Mucosa of rectum (tissue), 2 donors: Measurements from ENCODE around the gene SNRNP25.

ENCODE experiments used
- H3K27ac ChIP-seq, 2 donors: one replicate each; pipeline ENCODE4 v1.7.0; 2013; ENCODE audit warnings: inconsistent platforms in 2 of 2, low read depth in 2 of 2, low read length in 2 of 2
- H3K27me3 ChIP-seq, 2 donors: one replicate each; pipeline ENCODE4 v1.7.0; 2013; ENCODE audit warnings: low read length in 2 of 2; ENCODE audit not compliant: control insufficient read depth in 2 of 2, insufficient read depth in 2 of 2
- H3K36me3 ChIP-seq, 2 donors: one replicate each; pipeline ENCODE4 v1.7.0; 2013; ENCODE audit warnings: low read length in 2 of 2; ENCODE audit not compliant: control insufficient read depth in 2 of 2, insufficient read depth in 2 of 2
- H3K4me1 ChIP-seq, 2 donors: one replicate each; pipeline ENCODE4 v1.7.0; 2013; ENCODE audit warnings: low read length in 2 of 2, mild to moderate bottlenecking in 1 of 2; ENCODE audit not compliant: control insufficient read depth in 2 of 2, insufficient read depth in 2 of 2
- H3K4me3 ChIP-seq, 2 donors: one replicate each; pipeline ENCODE4 v1.7.0; 2013; ENCODE audit warnings: low read length in 2 of 2
- H3K9ac ChIP-seq, 2 donors: one replicate each; pipeline ENCODE4 v1.7.0; 2013; ENCODE audit warnings: low read length in 2 of 2, low read depth in 1 of 2, mild to moderate bottlenecking in 1 of 2
- H3K9me3 ChIP-seq, 2 donors: one replicate each; pipeline ENCODE4 v1.7.0; 2013; ENCODE audit warnings: low read length in 2 of 2; ENCODE audit not compliant: control insufficient read depth in 2 of 2
- donor health status: healthy.
- donor health status: Normal muscosa, but diverticular disease.

SNRNP25 gene

GRCh38 chr16:71540-72401 is 18.1 kb downstream of the SNRNP25 start:
- H3K36me3 ChIP-seq: no peaks in the 10 kb centered on the region
- H3K27me3 ChIP-seq: peaks cover 0 to 4% of the 10 kb centered on the region in 2 donors
- H3K9me3 ChIP-seq: no peaks in the 10 kb centered on the region
- peak overlapping the region; percentile 52 to 83 for H3K9ac ChIP-seq
- H3K4me1 ChIP-seq: peaks cover 25 to 51% of the 10 kb centered on the region in 2 donors
- H3K27ac ChIP-seq: peak overlapping the region; percentile 70 to 73
- H3K4me3 ChIP-seq: peak overlapping the region; percentile 69 to 78

GRCh38 chr16:72561-73548 is 19.2 kb downstream of the SNRNP25 start, which contains the start of gene RHBDF1:
Gene RHBDF1 (minus strand): TSS chr16:72631. CDS start chr16:65015, 7,616 bp downstream.
- Histone ChIP-seq H3K36me3 (no peaks in the 10 kb centered on the region), H3K27me3 (peaks cover 0 to 4% of the 10 kb centered on the region in 2 donors), H3K4me3 (peak within 1 kb of the TSS; percentile 69 to 78), H3K9ac (peak within 1 kb of the TSS; percentile 68 to 83), H3K27ac (peak within 1 kb of the TSS; percentile 70 to 75), H3K4me1 (peaks cover 31 to 62% of the 10 kb centered on the region in 2 donors), H3K9me3 (no peaks in the 10 kb centered on the region)

DNA sequence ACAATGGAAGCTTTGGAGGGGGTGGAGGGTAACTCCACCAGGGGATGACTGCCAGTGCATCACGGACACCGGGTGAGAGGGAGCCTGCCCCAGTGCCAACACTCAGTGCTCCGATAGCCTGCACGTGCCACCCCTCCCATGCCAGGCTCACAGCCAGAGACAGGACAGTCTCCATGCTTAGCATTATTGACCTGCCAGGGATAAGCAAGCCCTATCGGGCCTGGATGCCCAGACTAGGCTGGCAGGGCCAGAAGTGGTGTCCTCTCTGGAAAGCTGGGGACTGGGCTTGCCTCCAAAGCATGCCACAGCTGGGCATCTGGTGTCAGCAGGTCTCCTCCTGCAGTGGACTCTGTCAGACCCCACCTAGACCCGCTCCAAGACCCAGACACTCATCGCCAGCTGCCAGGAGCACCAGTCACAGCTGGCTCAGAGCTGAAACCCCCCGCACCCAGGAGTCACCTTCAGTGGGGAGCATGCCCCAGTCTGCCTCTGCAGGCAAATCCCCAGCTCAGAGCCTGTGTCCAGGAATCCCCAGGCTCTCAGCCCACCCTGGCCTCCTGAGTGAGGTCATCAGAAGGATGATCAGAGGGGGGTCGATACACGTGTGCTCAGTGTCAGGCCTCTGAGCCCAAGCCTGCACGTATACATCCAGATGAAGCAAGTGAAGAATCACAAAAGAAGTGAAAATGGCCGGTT is 20.6 kb downstream of the SNRNP25 start:
- Histone ChIP-seq H3K4me1 (peaks cover 39 to 69% of the 10 kb centered on the region in 2 donors), H3K27ac (peak overlapping the region; percentile 2 to 16), H3K9me3 (no peaks in the 10 kb centered on the region), H3K4me3 (no peak overlapping the region), H3K27me3 (peaks cover 0 to 4% of the 10 kb centered on the region in 2 donors), H3K36me3 (no peaks in the 10 kb centered on the region), H3K9ac (no peak overlapping the region)

GRCh38 chr16:74747-75334 is 21.2 kb downstream of the SNRNP25 start:
- Histone ChIP-seq H3K27ac (peak overlapping the region; percentile 73 to 84), H3K27me3 (peaks cover 0 to 4% of the 10 kb centered on the region in 2 donors), H3K36me3 (peaks cover under 1 to 4% of the 10 kb centered on the region in 2 donors), H3K9me3 (no peaks in the 10 kb centered on the region), H3K4me3 (peak overlapping the region in 1 of 2 donors; percentile 7), H3K4me1 (peaks cover 39 to 69% of the 10 kb centered on the region in 2 donors), H3K9ac (no peak overlapping the region)

DNA sequence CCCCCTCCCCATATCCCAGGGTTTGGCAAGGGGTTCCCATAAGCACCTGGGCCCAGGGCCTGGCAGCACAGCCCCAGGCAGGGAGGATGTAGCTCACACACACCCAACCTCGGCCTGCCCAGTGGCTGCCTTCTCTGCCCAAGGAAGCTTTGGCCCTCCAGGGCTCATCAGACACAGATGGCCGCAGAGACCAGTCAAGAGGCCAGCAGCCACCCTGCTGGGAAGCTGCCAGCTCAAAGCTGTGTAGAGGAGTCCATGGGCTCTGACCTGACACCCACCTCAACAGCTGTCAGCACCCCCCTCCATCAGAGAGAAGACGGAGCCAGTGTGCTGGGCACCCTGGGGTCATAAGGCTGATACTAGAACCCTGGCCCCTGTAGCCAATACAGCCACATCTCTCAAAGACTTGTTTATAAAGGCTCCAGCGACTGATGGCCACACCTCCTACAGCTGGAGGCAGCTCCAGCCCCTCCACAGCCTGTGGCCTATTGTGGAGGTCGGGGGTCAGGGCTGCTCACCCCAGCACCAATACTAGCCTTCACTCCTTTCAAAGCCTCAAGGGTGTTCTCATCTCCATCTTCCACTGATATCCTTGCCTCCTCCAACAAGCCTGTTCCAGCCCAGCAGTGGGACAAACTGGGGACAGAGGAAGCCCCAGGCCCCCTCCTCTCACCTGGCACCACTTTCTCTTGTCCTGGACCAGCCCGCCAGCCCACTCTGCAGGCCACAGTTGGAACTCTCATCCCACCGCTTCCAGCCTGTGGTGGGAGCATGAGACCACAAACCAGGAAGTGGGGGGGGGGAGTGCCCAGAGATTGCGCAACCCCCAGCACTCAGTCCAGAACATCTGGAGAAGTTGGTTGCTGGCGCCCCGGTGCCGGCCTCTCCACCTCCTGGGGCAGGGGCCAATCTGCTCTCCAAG is 22.2 kb downstream of the SNRNP25 start:
- peaks cover 0 to 4% of the 10 kb centered on the region in 2 donors for H3K27me3 ChIP-seq
- peak overlapping the region; percentile 73 to 84 for H3K27ac ChIP-seq
- H3K4me1 ChIP-seq: peaks cover 38 to 67% of the 10 kb centered on the region in 2 donors
- H3K9me3 ChIP-seq: no peaks in the 10 kb centered on the region
- peaks cover 3 to 8% of the 10 kb centered on the region in 2 donors for H3K36me3 ChIP-seq
- peak overlapping the region in 1 of 2 donors; percentile 7 for H3K4me3 ChIP-seq
- peak overlapping the region; percentile 32 to 93 for H3K9ac ChIP-seq

DNA sequence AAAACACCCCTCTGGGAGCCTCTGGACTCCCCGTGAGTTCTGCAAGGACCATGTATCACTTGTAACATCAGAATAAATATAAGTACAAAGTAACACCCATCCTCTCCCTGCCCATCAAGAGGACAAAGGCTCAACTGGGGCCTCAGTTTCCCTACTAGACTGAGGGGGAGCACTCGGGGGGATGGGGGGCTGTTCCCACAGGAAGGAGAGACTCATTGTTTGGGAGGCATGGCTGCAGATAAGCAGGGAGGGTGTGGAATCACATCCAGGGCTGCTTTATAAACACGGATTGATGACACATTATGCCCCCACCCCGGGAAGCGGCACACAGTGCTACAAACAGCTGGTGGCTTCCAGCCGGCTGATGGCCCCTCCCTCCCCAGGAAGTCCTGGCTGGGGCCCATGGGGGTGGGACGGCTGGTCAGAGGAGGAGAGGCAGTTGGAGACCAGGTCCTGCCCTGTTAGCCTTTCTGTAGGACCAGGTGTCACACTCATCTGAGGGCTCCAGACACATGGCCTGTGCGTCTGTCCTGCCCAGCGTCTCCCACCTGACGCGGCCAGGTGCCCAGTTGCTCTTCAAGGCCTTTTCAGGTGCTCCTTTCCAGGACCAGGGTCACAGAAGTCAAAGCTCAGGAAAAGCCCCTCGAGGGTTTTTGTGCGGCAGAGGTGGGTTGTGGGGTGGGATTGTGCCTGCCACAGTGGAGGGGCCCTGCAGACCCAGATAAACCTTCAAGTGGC is 23.1 kb downstream of the SNRNP25 start:
- H3K36me3 ChIP-seq: peaks cover 3 to 8% of the 10 kb centered on the region in 2 donors
- H3K4me3 ChIP-seq: peak overlapping the region; percentile 74 to 84
- H3K9ac ChIP-seq: peak overlapping the region; percentile 47 to 93
- H3K27ac ChIP-seq: peak overlapping the region; percentile 73 to 84
- H3K9me3 ChIP-seq: no peaks in the 10 kb centered on the region
- peaks cover 31 to 58% of the 10 kb centered on the region in 2 donors for H3K4me1 ChIP-seq
- peaks cover 0 to 4% of the 10 kb centered on the region in 2 donors for H3K27me3 ChIP-seq

GRCh38 chr16:77273-77806 is 23.7 kb downstream of the SNRNP25 start:
- peak overlapping the region; percentile 72 to 93 for H3K9ac ChIP-seq
- peaks cover 31 to 57% of the 10 kb centered on the region in 2 donors for H3K4me1 ChIP-seq
- no peaks in the 10 kb centered on the region for H3K9me3 ChIP-seq
- peak overlapping the region; percentile 74 to 84 for H3K4me3 ChIP-seq
- peaks cover 0 to 4% of the 10 kb centered on the region in 2 donors for H3K27me3 ChIP-seq
- peaks cover 3 to 8% of the 10 kb centered on the region in 2 donors for H3K36me3 ChIP-seq
- peak overlapping the region; percentile 73 to 84 for H3K27ac ChIP-seq
